WERI-Rb-1 (cell line): Measurements from ENCODE around the gene CDKN1C.

Experiments used
- DNase-seq: peaks from one replicate; pipeline ENCODE4 v3.0.0-alpha.2; 2020
- H3K27ac ChIP-seq: fragments of 250-450 bp; sonication (Bioruptor Pico); 2 replicates; pipeline ENCODE4 v1.5.1; 2020; ENCODE audit warnings: mild to moderate bottlenecking, moderate library complexity
- H3K27me3 ChIP-seq: fragments of 250-450 bp; sonication (Bioruptor Pico); 2 replicates; pipeline ENCODE4 v1.5.1; 2021; ENCODE audit warnings: mild to moderate bottlenecking, low read depth, moderate library complexity; ENCODE audit not compliant: insufficient read depth, severe bottlenecking
- H3K36me3 ChIP-seq: fragments of 250-450 bp; sonication (Bioruptor Pico); 2 replicates; pipeline ENCODE4 v1.5.1; 2020; ENCODE audit warnings: mild to moderate bottlenecking, moderate library complexity
- H3K4me3 ChIP-seq: 2 replicates; pipeline ENCODE4 v1.5.1; 2011; ENCODE audit warnings: low read depth, mild to moderate bottlenecking, control low read depth, low read length
- H3K9me3 ChIP-seq: fragments of 250-450 bp; sonication (Bioruptor Pico); 2 replicates; pipeline ENCODE4 v1.5.1; 2021; ENCODE audit warnings: mild to moderate bottlenecking, moderate library complexity; ENCODE audit not compliant: severe bottlenecking
- TF ChIP-seq, protein P1 (sequence below): IDR thresholded peaks from 2 replicates; pipeline ENCODE4 v1.5.1; 2011; ENCODE audit warnings: low read depth, mild to moderate bottlenecking, control low read depth, inconsistent platforms, low read length

The CDKN1C gene

DNA sequence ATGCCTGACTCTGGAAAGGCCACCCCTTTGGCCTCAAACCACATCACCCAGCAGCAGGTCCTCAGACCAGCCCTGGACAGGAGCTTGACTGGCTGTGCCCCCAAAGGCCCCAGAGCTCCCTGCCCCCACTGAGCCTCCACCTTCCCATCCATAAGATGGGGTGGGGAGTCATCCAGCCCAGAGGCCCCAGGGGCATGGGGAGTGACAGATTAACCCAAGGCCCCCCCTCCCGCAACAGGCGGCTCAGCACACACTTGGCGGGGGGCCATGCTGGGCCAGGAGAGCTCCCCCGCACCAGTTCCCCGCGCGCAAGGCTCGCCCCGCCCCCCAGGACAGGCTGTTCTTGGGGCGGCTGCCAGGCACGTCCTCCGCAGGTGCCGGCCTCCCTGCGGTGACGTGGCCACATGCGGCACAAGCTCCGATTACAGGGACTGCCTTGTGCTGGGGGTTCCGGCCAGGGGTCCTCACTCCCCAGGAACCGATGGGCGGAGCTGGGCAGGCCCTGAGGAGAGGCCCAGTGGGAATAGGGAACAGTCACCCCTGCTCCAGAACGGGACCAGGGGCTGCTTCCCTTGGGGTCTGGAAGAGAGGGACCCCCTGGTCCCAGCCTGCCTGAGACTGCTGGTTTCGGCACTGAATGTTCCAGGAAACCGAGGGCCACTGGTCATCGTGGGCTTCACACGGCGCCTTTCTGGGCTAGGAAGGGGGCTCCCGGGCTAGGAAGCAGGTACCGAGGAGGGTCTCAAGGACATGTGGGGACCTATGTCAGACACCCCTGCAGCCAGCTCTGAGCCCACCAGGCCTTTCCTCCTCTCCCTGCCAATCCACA is 5.1 kb upstream of the CDKN1C start:
- Histone ChIP-seq H3K9me3 (no peaks in the 10 kb centered on the region), H3K36me3 (no peaks in the 10 kb centered on the region), H3K27ac (peak overlapping the region; percentile 93), H3K4me3 (no peak overlapping the region), H3K27me3 (no peaks in the 10 kb centered on the region)
- TF ChIP-seq, protein P1, sequence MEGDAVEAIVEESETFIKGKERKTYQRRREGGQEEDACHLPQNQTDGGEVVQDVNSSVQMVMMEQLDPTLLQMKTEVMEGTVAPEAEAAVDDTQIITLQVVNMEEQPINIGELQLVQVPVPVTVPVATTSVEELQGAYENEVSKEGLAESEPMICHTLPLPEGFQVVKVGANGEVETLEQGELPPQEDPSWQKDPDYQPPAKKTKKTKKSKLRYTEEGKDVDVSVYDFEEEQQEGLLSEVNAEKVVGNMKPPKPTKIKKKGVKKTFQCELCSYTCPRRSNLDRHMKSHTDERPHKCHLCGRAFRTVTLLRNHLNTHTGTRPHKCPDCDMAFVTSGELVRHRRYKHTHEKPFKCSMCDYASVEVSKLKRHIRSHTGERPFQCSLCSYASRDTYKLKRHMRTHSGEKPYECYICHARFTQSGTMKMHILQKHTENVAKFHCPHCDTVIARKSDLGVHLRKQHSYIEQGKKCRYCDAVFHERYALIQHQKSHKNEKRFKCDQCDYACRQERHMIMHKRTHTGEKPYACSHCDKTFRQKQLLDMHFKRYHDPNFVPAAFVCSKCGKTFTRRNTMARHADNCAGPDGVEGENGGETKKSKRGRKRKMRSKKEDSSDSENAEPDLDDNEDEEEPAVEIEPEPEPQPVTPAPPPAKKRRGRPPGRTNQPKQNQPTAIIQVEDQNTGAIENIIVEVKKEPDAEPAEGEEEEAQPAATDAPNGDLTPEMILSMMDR: no peak
- no peak for DNase-seq

DNA sequence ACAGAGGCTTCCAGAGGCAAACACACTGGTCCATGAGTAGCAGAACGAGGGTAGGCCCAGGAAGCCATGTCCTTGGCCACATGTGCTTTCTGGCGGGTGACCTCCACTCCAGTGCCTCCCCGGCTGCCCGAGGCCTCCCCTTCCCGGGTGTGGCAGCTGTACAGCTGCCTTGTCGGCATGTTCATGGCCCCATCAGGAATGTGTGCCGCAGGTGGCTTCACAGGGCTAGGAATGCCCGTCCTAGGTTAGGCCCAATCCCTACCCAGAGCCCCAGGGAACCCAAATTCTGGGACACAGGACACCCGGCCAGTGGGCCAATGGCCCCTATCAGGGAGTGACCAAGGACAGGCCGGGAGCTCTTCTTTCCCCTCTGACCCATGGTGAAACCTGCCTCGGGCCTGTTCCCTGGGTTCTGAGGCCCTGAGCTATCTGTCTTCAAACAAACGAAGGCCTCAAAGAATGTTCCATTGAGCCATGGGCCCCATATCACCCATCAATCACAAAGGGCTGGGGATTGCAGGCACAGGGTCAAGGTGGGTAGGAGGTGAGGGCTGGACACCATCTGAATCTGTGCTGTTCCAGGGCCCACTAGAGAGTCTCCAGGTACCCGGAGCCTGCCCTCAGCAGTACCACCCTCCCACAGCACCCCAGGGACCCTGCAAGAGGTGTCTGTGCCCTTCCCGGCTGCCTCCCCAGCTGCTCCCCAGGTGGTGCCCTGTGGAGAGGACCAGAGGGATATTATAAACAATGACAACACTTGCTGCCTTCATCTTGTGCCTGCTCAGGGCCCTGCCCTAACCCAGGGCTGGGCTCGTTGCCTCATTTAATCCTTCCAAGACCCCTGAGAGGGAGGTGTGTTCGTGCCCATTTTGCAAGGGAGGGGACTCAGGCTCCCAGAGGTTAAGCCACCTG is 4.0 kb upstream of the CDKN1C start:
- TF ChIP-seq, protein P1: no peak
- Histone ChIP-seq H3K27ac (no peak overlapping the region), H3K27me3 (no peaks in the 10 kb centered on the region), H3K4me3 (no peak overlapping the region), H3K9me3 (no peaks in the 10 kb centered on the region), H3K36me3 (no peaks in the 10 kb centered on the region)
- DNase-seq: no peak

DNA sequence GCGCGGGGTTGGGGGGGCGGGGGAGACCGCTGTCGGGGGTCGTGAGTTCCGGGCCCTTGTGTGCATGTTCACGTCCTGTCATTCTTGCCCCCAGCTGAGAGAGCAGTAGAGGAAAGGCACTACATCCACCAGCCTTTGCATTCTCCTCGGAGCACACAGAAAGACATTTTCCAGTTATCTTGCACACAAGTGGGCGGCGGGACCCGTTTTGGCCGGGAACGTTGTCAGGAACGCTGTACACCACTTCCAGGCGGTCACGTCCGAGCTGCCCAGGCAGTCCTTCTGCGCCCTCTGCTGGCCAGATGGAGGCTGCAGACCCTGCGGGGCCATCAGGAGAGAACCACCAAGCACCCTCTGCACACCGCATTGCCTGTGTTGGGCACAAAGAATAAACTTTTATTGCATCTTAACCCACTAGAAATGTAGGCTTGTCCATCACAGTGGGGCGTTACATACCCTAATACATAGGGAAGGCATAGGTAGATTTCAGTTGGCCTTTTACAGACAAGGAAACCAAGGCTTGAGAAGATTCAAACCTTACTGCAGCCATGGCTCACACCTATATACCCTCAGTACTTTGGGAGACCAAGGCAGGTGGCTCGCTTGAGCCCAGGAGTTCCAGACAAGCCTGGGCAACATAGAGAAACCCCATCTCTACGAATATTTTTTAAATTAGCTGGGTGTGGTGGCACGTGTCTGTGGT is 2.8 kb upstream of the CDKN1C start:
- Histone ChIP-seq H3K36me3 (no peaks in the 10 kb centered on the region), H3K27me3 (no peaks in the 10 kb centered on the region), H3K9me3 (no peaks in the 10 kb centered on the region), H3K4me3 (no peak overlapping the region), H3K27ac (no peak overlapping the region)
- DNase-seq: peak; percentile 92
- TF ChIP-seq, protein P1: peak; percentile 98

DNA sequence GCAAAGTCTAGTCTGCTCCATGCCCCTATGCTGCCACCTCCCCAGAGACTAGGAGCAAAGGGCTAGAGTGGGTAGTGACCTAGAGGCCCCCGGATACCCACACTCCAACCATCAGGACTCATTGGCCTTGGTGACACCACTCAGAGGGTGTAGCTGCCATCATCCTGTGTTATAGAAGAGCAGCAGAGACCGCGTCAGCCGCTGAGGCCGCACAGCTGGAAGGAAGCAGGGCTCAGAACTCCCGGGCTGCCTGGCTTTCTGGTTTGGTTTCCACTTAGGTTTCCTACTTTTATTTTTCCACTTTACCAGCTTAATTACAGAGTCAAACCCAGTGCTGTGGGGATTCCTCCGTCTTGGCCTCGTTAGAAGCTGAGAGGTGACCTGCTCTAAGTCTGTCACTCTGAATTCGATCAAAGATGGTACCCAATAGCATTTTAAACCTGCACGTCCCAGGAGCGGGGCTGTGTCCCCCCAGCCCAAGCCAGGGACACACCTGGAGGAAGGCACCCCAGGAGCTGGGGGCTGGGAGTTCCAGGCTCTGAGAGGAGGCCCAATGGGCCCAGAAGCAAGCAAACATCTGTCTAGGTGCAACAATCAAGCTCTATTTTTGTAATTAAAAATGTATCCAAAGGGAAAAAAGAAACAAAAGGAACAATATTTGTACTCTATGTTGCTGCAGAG is 2.1 kb upstream of the CDKN1C start:
- H3K36me3 ChIP-seq: peaks cover 5% of the 10 kb centered on the region
- H3K27me3 ChIP-seq: no peaks in the 10 kb centered on the region
- TF ChIP-seq, protein P1: no peak
- H3K9me3 ChIP-seq: no peaks in the 10 kb centered on the region
- no peak for DNase-seq
- H3K4me3 ChIP-seq: no peak overlapping the region
- H3K27ac ChIP-seq: no peak overlapping the region

GRCh38 chr11:2886936-2887335 is 1.4 kb upstream of the CDKN1C start:
- TF ChIP-seq, protein P1: no peak

More at GRCh38 chr11:2886936-2887335, 1.4 kb upstream of the CDKN1C start:
- no peak for DNase-seq
- H3K9me3 ChIP-seq: no peaks in the 10 kb centered on the region
- no peak overlapping the region for H3K4me3 ChIP-seq
- H3K36me3 ChIP-seq: peaks cover 5% of the 10 kb centered on the region
- no peak overlapping the region for H3K27ac ChIP-seq
- no peaks in the 10 kb centered on the region for H3K27me3 ChIP-seq
